HepG2 (cell line): ENCODE results near the gene IFT122. TPM values are rescaled to one million over a fixed set of nuclear protein-coding genes. Genes with fewer than 3 reads are reported as not detected.

Source experiments
- FOSL1 ChIP-seq: sonication (generic); formaldehyde crosslinking; IDR thresholded peaks from 2 replicates; pipeline ENCODE4 v1.9.0; 2021; ENCODE audit warnings: missing genetic modification reagents, borderline replicate concordance
- FOXK1 ChIP-seq: sonication (generic); formaldehyde crosslinking; IDR thresholded peaks from 2 replicates; pipeline ENCODE4 v1.4.0; 2020; ENCODE audit warnings: low read depth, missing genetic modification reagents, borderline replicate concordance
- FOXO1 ChIP-seq: sonication (generic); formaldehyde crosslinking; IDR thresholded peaks from 2 replicates; pipeline ENCODE4 v1.4.0; 2020; ENCODE audit warnings: missing genetic modification reagents
- GLI4 ChIP-seq: sonication (generic); formaldehyde crosslinking; IDR thresholded peaks from 2 replicates; pipeline ENCODE4 v1.5.1; 2020; ENCODE audit warnings: missing genetic modification reagents, mild to moderate bottlenecking, moderate library complexity, borderline replicate concordance
- PHF8 ChIP-seq: sonication (generic); formaldehyde crosslinking; IDR thresholded peaks from 2 replicates; pipeline ENCODE4 v1.5.0; 2020; ENCODE audit warnings: missing genetic modification reagents
- RFXANK ChIP-seq: IDR thresholded peaks from 2 replicates; pipeline ENCODE4 v1.6.1; 2016
- SNAI1 ChIP-seq: sonication (generic); formaldehyde crosslinking; IDR thresholded peaks from 2 replicates; pipeline ENCODE4 v1.5.0; 2020; ENCODE audit warnings: mild to moderate bottlenecking, missing genetic modification reagents, borderline replicate concordance
- ZFP36L1 ChIP-seq: sonication (generic); formaldehyde crosslinking; IDR thresholded peaks from 2 replicates; pipeline ENCODE4 v1.8.0; 2022; ENCODE audit warnings: mild to moderate bottlenecking, missing genetic modification reagents, moderate library complexity
- ZNF124 ChIP-seq: sonication (generic); formaldehyde crosslinking; IDR thresholded peaks from 2 replicates; pipeline ENCODE4 v1.4.0; 2020; ENCODE audit warnings: missing genetic modification reagents
- ZNF138 ChIP-seq: sonication (generic); formaldehyde crosslinking; IDR thresholded peaks from 2 replicates; pipeline ENCODE4 v1.5.0; 2020; ENCODE audit warnings: mild to moderate bottlenecking, low read depth, missing genetic modification reagents
- ZNF234 ChIP-seq: sonication (generic); formaldehyde crosslinking; conservative IDR thresholded peaks from 2 replicates; pipeline ENCODE4 v1.5.1; 2020; ENCODE audit warnings: mild to moderate bottlenecking, missing genetic modification reagents
- ZNF850 ChIP-seq: sonication (generic); formaldehyde crosslinking; conservative IDR thresholded peaks from 2 replicates; pipeline ENCODE4 v1.9.0; 2021; ENCODE audit warnings: mild to moderate bottlenecking, missing genetic modification reagents
- polyA plus RNA-seq, 8 experiments: library from polyadenylated mRNA; depleted of rRNA in 3 of 8; stranded (reverse) in 7 of 8; unstranded in 1 of 8; fragments of >200 nt; fragmentation: Illumina TruSeq in 4 of 8; extraction: Trizol in 4 of 8; gene quantifications; 2 replicates each; pipeline versions ENCODE4 v1.2.1 to v1.2.3, GENCODE V29; 2011 to 2016; ENCODE audit warnings: low read depth in 4 of 8, missing spikeins in 1 of 8, mixed read lengths in 1 of 8; ENCODE audit not compliant: insufficient read depth in 1 of 8
- total RNA-seq, 5 experiments: library from RNA; depleted of rRNA; stranded (reverse); fragments of >200 nt; fragmentation: Illumina TruSeq; extraction: Trizol; gene quantifications; 2 replicates each; pipeline ENCODE4 v1.2.3, GENCODE V29; 2016; ENCODE audit warnings: low read depth in 1 of 5
- TF ChIP-seq, protein P1 (sequence below): sonication (generic); formaldehyde crosslinking; IDR thresholded peaks from 2 replicates; pipeline ENCODE4 v1.4.0; 2020; ENCODE audit warnings: missing genetic modification reagents, borderline replicate concordance
- TF ChIP-seq, protein P2 (sequence below): sonication (generic); formaldehyde crosslinking; IDR thresholded peaks from 2 replicates; pipeline ENCODE4 v1.4.0; 2020; ENCODE audit warnings: missing genetic modification reagents
- TF ChIP-seq, protein P3 (sequence below): sonication (generic); formaldehyde crosslinking; IDR thresholded peaks from 2 replicates; pipeline ENCODE4 v1.5.0; 2020; ENCODE audit warnings: missing genetic modification reagents
- TF ChIP-seq, protein P4 (sequence below): sonication (generic); formaldehyde crosslinking; IDR thresholded peaks from 2 replicates; pipeline ENCODE4 v1.4.0; 2020; ENCODE audit warnings: mild to moderate bottlenecking, missing genetic modification reagents
- TF ChIP-seq, protein P5 (sequence below): sonication (generic); formaldehyde crosslinking; IDR thresholded peaks from 2 replicates; pipeline ENCODE4 v1.4.0; 2020; ENCODE audit warnings: mild to moderate bottlenecking, missing genetic modification reagents

Gene IFT122
- total and polyA plus RNA-seq, 2 of the 13 experiments (the other 11 are each of a cell fraction or from before 2014, with no cell fraction given) = 10.1 to 10.3 TPM

DNA sequence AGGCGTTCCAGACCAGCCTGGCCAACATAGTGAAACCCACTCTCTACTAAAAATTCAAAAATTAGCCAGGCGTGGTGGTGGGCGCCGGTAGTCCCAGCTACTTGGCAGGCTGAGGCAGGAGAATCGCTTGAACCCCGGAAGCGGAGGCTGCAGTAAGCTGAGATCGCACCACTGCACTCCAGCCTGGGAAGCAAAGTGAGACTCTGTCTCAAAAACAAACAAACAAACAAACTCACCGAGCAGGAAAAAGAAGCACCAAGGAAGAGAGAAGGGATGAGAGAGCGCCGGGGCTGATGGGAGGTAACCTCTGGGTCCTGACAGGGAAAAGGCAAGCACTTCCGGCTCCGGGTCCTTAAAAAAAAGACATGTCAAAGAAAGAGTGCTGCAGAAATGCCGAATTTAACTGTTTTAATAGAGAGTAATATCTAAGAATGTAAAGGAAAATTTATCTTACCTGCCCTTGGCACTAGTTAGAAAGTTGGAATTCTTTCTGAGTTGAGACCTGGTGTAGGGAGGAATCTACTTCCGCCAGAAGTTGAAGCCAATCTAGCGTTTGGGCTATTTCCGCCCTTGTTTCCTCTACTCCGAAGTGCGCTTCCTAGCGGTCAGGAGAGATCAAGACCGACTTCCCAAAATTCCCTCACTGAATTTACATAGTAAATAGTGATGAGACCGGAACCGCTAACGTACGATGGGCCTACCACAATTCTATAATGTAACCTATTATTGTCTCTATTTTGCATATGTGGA is 40.7 kb upstream of the IFT122 start (continued):
- TF ChIP-seq, protein P1, sequence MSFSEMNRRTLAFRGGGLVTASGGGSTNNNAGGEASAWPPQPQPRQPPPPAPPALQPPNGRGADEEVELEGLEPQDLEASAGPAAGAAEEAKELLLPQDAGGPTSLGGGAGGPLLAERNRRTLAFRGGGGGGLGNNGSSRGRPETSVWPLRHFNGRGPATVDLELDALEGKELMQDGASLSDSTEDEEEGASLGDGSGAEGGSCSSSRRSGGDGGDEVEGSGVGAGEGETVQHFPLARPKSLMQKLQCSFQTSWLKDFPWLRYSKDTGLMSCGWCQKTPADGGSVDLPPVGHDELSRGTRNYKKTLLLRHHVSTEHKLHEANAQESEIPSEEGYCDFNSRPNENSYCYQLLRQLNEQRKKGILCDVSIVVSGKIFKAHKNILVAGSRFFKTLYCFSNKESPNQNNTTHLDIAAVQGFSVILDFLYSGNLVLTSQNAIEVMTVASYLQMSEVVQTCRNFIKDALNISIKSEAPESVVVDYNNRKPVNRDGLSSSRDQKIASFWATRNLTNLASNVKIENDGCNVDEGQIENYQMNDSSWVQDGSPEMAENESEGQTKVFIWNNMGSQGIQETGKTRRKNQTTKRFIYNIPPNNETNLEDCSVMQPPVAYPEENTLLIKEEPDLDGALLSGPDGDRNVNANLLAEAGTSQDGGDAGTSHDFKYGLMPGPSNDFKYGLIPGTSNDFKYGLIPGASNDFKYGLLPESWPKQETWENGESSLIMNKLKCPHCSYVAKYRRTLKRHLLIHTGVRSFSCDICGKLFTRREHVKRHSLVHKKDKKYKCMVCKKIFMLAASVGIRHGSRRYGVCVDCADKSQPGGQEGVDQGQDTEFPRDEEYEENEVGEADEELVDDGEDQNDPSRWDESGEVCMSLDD (CRISPR knock-in tag) = no peak
- TF ChIP-seq SNAI1 (CRISPR knock-in tag) = no peak
- no peak for TF ChIP-seq ZNF138 (CRISPR knock-in tag)
- TF ChIP-seq, protein P2, sequence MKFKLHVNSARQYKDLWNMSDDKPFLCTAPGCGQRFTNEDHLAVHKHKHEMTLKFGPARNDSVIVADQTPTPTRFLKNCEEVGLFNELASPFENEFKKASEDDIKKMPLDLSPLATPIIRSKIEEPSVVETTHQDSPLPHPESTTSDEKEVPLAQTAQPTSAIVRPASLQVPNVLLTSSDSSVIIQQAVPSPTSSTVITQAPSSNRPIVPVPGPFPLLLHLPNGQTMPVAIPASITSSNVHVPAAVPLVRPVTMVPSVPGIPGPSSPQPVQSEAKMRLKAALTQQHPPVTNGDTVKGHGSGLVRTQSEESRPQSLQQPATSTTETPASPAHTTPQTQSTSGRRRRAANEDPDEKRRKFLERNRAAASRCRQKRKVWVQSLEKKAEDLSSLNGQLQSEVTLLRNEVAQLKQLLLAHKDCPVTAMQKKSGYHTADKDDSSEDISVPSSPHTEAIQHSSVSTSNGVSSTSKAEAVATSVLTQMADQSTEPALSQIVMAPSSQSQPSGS (CRISPR knock-in tag) = no peak
- TF ChIP-seq ZFP36L1 (CRISPR knock-in tag) = no peak
- TF ChIP-seq, protein P3, sequence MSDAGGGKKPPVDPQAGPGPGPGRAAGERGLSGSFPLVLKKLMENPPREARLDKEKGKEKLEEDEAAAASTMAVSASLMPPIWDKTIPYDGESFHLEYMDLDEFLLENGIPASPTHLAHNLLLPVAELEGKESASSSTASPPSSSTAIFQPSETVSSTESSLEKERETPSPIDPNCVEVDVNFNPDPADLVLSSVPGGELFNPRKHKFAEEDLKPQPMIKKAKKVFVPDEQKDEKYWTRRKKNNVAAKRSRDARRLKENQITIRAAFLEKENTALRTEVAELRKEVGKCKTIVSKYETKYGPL (CRISPR knock-in tag) = no peak
- TF ChIP-seq ZNF124 (CRISPR knock-in tag) = no peak
- peak; percentile 20; the same call in 1 of the 2 replicates for TF ChIP-seq FOXO1
- TF ChIP-seq ZNF850 (CRISPR knock-in tag) = no peak
- TF ChIP-seq, protein P4, sequence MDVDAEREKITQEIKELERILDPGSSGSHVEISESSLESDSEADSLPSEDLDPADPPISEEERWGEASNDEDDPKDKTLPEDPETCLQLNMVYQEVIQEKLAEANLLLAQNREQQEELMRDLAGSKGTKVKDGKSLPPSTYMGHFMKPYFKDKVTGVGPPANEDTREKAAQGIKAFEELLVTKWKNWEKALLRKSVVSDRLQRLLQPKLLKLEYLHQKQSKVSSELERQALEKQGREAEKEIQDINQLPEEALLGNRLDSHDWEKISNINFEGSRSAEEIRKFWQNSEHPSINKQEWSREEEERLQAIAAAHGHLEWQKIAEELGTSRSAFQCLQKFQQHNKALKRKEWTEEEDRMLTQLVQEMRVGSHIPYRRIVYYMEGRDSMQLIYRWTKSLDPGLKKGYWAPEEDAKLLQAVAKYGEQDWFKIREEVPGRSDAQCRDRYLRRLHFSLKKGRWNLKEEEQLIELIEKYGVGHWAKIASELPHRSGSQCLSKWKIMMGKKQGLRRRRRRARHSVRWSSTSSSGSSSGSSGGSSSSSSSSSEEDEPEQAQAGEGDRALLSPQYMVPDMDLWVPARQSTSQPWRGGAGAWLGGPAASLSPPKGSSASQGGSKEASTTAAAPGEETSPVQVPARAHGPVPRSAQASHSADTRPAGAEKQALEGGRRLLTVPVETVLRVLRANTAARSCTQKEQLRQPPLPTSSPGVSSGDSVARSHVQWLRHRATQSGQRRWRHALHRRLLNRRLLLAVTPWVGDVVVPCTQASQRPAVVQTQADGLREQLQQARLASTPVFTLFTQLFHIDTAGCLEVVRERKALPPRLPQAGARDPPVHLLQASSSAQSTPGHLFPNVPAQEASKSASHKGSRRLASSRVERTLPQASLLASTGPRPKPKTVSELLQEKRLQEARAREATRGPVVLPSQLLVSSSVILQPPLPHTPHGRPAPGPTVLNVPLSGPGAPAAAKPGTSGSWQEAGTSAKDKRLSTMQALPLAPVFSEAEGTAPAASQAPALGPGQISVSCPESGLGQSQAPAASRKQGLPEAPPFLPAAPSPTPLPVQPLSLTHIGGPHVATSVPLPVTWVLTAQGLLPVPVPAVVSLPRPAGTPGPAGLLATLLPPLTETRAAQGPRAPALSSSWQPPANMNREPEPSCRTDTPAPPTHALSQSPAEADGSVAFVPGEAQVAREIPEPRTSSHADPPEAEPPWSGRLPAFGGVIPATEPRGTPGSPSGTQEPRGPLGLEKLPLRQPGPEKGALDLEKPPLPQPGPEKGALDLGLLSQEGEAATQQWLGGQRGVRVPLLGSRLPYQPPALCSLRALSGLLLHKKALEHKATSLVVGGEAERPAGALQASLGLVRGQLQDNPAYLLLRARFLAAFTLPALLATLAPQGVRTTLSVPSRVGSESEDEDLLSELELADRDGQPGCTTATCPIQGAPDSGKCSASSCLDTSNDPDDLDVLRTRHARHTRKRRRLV (CRISPR knock-in tag) = peak; percentile 99
- TF ChIP-seq GLI4 (CRISPR knock-in tag) = no peak
- TF ChIP-seq RFXANK (CRISPR knock-in tag) = no peak
- no peak for TF ChIP-seq FOSL1 (CRISPR knock-in tag)
- TF ChIP-seq ZNF234 (CRISPR knock-in tag) = no peak
- TF ChIP-seq FOXK1 (CRISPR knock-in tag) = peak; percentile 82; the same call in 1 of the 2 replicates
- TF ChIP-seq, protein P5, sequence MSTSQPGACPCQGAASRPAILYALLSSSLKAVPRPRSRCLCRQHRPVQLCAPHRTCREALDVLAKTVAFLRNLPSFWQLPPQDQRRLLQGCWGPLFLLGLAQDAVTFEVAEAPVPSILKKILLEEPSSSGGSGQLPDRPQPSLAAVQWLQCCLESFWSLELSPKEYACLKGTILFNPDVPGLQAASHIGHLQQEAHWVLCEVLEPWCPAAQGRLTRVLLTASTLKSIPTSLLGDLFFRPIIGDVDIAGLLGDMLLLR (CRISPR knock-in tag) = no peak
- peak; percentile 69; the same call in 1 of the 2 replicates for TF ChIP-seq PHF8 (CRISPR knock-in tag)
